Dermis microvascular lymphatic vessel endothelial cell (primary cell): ENCODE results near the gene WRNIP1. TPM values are rescaled to one million over a fixed set of nuclear protein-coding genes. Genes with fewer than 3 reads are reported as not detected.

Source experiments
- DNase-seq, 2 donors: peaks; one replicate each; pipeline versions ENCODE4 v3.0.0 to v3.0.0-alpha.2; 2010; ENCODE audit warnings: low read depth in 2 of 2
- total RNA-seq: library from RNA; depleted of rRNA; stranded (reverse); fragments of >200 nt; gene quantifications from 2 replicates; pipeline ENCODE4 v1.2.1, GENCODE V29; 2014

Gene WRNIP1
- 43.3 and 49.1 TPM in 2 replicates for total RNA-seq

DNA sequence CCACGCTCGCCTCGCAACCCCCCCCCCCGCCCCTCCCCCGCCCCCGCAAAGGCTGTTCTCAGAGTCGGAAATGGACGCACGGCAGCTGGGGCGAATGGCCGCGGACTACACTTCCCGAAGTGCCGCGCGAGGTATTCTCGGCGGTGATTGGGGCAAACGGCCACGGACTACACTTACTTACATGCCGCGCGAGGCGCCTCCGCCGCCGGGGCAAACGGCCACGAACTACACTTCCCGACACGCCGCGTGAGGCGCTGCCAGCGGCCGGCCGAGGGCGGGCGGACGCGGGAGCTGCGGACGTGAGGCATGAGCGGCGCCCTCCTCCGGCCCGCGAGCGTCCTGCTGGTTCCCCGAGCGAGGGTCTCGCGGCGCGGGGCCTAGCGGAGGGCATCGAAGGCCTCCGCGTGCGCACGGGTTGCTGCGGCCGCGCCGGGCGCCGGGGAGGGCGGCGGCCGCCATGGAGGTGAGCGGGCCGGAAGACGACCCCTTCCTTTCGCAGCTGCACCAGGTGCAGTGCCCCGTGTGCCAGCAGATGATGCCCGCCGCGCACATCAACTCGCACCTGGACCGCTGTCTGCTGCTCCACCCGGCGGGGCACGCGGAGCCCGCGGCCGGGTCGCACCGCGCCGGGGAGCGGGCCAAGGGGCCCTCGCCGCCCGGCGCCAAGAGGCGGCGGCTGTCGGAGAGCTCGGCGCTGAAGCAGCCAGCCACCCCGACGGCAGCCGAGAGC, at the start of gene WRNIP1:
Gene WRNIP1, plus strand, starts transcription at position 228 of the 730 bp plus-strand sequence. Its CDS starts 230 bp downstream, at position 458.
- peak; percentile 97 to 99 for DNase-seq

DNA sequence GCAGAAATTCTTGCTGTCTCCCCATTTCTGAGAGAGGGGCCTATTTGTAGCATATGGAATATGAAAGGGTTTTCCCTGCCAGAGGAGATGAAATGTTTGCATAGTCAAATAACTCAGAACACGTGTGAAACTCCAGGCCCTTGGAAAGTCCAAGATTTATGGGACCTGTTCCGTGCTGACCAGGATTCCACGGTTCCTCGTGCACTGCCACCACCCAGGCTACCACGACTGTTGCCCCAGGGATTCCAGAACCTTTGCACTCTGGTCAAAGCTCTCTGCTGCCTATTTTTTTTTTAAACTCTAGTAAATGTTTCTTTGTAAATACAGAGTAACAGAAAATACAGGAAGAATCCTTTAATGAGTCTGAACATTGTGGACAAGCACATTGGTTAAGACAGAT, 49.5 kb upstream of the WRNIP1 start:
- DNase-seq, result no peak

- DNase-seq, result no peak
These were observed 48.1 kb upstream of the WRNIP1 start for GRCh38 chr6:2716936-2717700.

DNA sequence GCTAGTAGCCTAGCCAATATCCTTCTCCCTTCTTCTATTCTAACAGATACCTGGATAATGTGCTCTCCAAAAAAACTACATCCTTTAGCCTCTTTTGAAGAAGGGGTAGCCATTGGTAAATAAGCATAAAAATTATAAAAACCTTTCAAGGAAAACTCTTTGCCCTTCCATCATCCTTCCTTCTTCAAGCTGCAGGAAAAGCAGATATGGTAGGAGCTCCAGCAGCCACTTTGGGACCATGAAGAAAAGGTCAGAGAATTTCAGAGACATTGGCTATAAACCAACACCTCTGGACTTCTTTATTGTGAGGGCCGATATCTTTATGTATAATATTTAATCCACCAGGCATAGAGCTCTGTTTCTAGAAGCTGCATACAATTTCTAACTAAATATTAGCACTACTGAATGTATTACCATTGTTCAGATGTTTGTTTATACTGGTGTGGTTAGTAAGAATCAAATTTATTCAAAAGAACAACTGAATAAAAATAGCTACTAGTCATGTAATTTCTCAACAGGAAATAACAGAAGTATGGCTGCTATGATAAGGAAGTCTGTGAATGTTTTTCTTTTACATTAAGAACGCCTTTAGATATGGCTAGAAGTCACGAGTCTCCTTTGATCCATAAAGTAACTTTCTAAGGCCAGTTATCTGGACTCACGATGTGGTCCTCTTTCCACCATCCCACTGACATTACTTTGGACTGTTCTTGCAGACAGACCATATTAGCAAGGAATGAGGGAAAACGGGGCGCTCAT, 46.7 kb upstream of the WRNIP1 start:
- peak in 1 of 2 donors; percentile 60 for DNase-seq

DNA sequence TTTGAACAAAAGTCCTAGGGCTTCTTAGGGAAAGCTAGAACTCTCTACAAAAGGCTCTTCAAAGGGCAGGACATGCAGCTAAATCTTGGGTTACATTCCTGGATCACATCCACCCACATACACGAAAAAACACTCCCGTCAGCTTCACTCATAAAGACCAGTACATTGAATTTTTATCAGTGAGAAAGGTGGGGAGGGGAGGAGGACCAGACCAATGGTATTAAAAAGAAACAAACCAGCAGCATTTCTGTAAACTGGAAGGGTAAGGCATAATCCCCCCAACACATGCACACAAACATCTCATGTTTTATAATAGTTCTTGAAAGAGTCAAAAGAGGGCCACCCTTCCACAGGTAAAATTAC, 46.1 kb upstream of the WRNIP1 start:
- no peak for DNase-seq

- no peak for DNase-seq
These were observed 44.0 kb upstream of the WRNIP1 start for GRCh38 chr6:2721219-2721618.

- no peak for DNase-seq
These were observed 39.7 kb upstream of the WRNIP1 start for GRCh38 chr6:2725364-2725988.

- peak in 1 of 2 donors; percentile 65 for DNase-seq
These were observed 39.1 kb upstream of the WRNIP1 start for GRCh38 chr6:2725999-2726567.

GRCh38 chr6:2729921-2730320, 35.3 kb upstream of the WRNIP1 start:
- DNase-seq, result no peak

DNA sequence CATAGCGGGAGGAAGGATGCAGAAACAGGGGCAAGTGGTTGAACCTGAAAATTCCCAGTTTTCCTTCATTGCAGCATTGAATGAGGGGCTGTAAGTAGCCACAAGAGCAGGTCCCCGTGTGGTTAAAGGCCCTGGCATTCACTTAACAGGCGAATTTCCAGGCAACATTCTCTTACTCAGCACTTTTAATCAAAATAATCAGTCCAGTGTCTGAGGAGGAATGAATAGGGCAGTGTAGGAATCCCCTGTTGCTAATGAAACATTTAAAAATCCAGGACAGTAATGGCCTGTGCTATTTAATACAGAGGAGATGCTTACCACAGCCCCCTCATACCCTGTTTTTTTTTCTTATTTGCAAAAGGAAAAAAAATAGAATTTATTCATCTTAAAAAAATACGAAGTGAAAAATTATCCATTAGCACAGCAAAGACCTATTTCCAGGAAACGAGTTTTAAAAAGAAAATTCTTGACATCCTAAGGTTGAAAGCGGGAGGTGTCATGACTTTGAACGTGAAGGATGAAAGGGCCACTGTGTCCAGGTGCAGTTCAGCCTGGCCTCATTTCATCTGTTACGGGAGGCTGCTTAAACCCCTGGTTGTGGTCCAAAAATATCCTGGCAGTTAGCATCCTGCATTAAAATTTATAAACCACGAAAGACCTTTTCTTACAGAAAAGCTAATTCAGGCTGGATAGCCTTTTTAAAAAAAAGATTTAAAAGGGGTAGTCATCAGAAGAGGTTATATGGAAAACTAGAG, 34.7 kb upstream of the WRNIP1 start:
- no peak for DNase-seq

DNA sequence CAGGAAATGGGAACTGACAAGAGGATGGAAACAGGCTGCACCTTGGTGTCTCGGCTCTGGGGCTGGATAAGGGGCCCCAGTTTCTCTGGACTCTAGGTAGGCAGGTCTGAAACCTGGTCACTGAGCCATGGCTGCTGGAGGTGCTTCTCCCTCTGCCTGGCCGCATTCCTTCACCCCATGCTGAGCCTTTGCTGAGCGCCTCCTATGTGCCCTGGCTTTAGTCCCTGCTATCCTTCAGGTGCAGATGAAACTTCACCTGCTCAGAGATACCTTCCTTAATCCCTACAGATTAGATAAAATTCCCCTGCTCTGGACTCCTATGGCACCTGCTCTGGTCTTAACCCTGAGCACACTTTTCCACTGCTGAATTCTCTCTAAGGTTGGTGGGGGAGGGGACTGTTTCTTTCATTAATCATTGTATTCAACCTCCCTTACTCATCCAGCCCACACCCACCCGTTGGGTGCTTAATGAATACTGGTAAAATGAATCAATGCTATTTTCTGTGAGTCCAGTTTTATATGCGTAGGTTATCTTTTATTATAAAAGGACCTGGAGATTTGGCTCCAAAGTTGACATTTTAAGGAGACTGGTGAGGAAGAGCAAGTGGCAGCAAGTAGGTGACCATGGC, 33.8 kb upstream of the WRNIP1 start:
- DNase-seq, result no peak

DNA sequence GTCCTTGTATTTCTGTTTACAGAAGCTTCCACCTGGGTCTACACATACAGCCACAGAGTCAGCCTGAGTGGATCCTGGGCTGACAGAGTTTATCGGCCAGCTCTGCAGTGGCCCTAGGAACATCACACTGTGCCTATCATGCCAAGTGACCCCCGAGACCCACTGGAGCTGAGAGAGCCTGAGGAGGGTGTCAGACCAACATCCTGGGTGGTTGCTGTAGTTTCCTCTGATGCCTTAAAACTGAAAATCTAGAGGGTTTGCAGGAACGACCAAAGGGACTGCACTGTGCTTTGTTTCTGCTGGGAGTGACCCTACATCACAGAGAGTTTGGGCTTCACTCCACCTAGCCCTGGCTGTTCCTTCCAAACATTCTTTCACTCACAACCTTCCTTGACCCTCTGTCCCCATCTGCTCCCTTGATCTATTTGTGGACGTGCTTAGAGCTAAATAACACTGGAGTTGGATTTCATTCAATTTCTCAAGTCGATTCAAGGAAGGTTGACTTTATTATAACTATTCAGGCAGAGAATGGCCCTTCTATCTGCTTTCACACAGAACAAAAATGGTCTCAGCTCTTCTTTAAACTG, 32.6 kb upstream of the WRNIP1 start:
- no peak for DNase-seq

DNA sequence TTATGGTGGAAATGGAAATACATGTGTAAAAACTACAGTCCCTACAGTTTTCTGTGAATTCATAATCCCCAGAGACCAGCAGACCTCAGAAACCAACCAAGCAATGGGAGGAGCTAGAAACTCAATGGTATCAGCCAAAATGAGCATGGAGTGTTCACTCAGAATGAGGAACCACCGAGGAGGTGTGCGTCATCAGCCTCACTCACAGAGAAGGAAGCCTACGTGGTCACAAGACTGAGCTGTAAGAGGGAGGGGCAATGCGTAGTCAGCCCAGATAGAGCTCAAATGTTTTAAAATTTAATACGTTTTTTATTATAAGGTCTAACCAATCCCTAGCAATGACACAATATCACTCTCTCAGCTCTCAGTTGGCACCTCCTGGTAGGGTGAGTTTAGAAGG, 31.9 kb upstream of the WRNIP1 start:
- no peak for DNase-seq

- DNase-seq, result no peak
These were observed 31.3 kb upstream of the WRNIP1 start for GRCh38 chr6:2733736-2734480.

DNA sequence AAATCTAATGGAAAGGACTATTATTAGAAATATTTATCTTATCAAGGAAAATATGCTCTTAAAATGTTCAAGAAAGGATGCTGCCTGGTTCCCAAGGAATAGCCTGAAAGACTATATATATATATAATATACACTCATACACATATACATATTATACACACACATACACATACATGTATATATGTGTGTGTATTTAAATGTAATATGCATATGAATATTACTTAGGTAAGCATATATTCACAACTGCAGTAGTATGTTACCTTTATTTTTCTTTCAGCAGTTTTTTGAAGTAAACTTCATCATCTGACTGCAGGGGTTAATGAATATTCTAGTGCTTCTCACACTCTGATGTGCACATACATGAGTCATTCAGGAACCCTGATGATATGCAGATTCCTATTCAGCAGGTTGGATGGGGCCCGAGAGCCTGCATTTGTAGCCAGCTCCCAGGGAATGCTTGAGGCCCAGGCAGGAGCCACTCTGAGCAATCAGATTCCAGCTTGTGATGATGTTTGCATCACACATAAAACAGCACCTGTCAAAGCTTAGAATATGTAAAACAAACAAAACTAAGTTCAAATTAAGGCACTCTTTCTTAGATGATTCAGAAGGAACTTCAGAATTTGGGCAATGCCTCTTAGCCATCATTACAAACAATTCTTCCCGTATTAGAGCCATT, 30.6 kb upstream of the WRNIP1 start:
- no peak for DNase-seq

DNA sequence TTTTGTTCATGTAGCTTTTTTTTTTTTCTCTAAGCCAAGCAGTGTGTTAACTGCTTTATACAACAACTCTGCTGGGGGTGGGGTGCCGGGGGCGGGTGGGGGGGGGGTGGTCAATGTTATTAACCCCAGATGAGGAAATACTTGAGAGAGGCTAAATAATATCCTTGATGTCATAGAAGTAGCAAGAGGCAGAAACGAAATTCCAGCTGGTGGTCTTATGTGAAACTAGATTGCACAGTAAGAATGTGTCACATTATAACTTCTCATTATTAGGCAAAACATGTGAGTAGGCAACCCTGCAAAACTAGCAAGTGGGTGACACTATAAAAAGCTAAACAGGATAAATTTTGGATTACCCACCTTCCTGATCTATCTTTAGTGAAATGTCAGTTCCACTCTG, 27.3 kb upstream of the WRNIP1 start:
- DNase-seq, result no peak

GRCh38 chr6:2738373-2738979, 26.7 kb upstream of the WRNIP1 start:
- DNase-seq, result peak; percentile 59 to 63

DNA sequence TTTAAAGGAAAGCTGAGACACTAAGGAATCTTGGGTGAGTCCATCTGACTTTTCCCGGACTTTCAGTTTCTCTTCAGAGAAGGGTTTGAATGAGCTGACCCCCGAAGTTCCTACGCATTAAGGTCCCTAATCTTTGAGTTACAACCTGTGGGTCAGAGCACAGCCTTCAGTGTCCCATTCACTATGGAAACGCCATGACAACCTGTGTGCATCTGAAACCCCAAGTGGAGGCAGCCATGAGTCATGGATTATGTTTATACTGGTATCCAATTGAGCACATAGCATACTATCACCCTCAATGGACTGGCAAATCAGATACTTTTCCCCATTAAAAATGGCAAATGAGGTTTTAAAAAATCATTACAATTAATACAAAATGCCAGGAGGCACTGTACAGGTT, 25.9 kb upstream of the WRNIP1 start:
- DNase-seq, result no peak
